Liver (tissue), 3 donors: ENCODE data around the gene SEC11C.

Experiments
- RAD21 ChIP-seq, 2 donors: IDR thresholded peaks; 2 replicates each; pipeline ENCODE4 v1.6.1; 2016; ENCODE audit warnings: antibody characterized with exemption in 2 of 2, mild to moderate bottlenecking in 2 of 2
- TF ChIP-seq, protein P1 (sequence below): fragments of 150-350 bp; IDR thresholded peaks from 2 replicates; pipeline ENCODE4 v1.5.1; 2017; ENCODE audit warnings: improper control_type of control experiment, low read depth, low read length; ENCODE audit not compliant: missing input control
- donor health status: healthy.
- donor health status: healthy.

DNA sequence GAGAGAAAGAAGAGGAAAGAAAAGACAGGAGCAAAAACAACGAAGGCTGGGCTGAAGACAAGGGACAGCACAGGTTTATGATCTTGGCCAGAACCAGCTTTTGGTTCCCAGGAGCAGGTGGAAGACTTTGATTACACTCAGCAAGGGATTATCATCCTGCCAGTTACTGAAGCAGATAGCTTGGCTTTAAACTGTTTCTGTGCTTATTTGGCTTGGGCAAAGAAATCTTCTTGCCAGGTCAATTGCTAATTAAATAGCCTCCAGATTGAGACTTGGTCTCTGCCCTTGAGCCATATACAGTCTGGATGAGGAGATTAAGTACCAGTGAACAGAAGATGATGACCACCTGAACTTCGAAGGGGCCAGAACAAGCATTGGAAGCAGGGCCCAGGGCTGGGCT, 58.0 kb downstream of the SEC11C start:
- TF ChIP-seq, protein P1, sequence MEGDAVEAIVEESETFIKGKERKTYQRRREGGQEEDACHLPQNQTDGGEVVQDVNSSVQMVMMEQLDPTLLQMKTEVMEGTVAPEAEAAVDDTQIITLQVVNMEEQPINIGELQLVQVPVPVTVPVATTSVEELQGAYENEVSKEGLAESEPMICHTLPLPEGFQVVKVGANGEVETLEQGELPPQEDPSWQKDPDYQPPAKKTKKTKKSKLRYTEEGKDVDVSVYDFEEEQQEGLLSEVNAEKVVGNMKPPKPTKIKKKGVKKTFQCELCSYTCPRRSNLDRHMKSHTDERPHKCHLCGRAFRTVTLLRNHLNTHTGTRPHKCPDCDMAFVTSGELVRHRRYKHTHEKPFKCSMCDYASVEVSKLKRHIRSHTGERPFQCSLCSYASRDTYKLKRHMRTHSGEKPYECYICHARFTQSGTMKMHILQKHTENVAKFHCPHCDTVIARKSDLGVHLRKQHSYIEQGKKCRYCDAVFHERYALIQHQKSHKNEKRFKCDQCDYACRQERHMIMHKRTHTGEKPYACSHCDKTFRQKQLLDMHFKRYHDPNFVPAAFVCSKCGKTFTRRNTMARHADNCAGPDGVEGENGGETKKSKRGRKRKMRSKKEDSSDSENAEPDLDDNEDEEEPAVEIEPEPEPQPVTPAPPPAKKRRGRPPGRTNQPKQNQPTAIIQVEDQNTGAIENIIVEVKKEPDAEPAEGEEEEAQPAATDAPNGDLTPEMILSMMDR, result no peak
- no peak for TF ChIP-seq RAD21 (IDR thresholded peaks at IDR 0.05)
